GM15510 (cell line): ENCODE measurements around the gene MRPL18.

ENCODE experiments used
- POLR2A ChIP-seq: IDR thresholded peaks from 3 replicates; pipeline ENCODE4 v1.6.1; 2011; ENCODE audit warnings: borderline replicate concordance; ENCODE audit not compliant: insufficient read length; ENCODE audit errors: extremely low read depth

Gene MRPL18

GRCh38 chr6:159821726-159822125 is 31.5 kb downstream of the MRPL18 start:
- TF ChIP-seq POLR2A, result no peak

- TF ChIP-seq POLR2A, result no peak
These were observed 33.7 kb downstream of the MRPL18 start for GRCh38 chr6:159823953-159824352.

DNA sequence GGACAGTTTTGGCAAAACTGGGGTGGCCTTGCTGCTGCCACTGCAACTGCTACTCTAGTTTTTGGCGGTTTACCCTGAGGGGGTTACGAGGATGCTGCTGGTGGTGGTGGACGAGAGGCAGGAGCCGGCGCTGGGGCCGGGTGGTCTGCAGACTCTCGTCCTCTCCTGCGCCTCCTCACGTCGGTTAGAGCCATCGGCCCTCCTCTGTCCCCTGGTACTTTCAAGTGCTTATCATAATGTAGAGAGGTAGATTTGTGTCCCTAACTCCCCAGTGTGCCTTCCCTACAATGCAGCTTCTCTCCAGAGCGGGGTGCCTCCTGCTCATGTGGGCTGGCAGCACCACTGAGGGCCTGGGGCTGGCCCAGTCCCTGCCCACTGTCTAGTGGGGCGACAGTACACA is 35.7 kb downstream of the MRPL18 start:
- TF ChIP-seq POLR2A, result no peak

DNA sequence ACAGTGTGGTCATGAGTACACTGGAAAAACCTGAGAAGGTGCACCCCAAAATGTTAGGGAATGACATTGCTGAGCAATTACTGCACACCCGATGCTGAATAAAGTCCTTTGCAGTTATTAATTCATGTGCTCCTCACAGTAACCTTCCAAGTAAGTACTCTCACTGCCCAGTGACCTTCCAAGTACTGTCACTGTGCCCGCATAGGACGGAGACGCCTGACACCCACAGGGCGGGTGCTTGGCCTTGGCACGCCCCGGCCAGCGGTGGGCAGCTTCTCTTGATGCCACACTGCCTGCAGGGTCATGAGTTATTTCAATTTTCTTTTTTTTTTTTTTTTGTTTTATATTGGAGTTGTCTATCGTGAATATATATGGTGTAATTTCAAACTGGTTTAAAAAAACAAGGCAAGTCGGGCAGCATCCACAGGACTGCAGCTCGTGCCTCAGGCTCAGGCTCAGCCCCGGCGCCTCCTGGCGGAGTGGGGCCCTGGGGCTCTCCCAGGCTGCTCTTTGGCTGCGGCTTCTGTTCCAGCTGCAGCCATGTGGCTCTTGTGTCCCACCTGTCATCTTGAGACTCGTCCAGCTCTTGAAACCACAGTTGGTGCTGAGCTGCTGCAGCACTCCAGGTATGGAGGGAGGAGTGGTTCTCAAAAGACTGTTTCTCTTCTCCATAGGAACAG is 36.8 kb downstream of the MRPL18 start:
- no peak for TF ChIP-seq POLR2A

DNA sequence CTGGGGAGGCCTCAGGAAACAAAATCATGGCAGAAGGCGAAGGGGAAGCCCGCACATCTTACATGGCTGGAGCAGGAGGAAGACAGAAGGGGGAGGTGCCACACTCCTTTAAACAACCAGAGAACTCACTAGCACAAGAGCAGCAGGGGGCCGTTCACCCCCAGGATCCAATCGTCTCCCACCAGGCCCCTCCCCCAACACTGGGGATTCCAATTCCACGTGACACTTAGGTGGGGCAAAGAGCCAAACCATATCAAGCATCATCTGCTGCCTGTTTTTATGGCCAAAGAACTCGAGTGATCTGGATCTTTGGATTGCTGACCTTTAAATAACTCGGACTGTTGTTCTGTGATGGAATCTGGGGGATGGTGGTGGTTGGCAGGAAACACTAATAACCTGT is 37.8 kb downstream of the MRPL18 start:
- no peak for TF ChIP-seq POLR2A

- TF ChIP-seq POLR2A, result no peak
These were observed 39.3 kb downstream of the MRPL18 start for GRCh38 chr6:159829526-159829925.

- no peak for TF ChIP-seq POLR2A
These were observed 40.5 kb downstream of the MRPL18 start for GRCh38 chr6:159830501-159831372.

DNA sequence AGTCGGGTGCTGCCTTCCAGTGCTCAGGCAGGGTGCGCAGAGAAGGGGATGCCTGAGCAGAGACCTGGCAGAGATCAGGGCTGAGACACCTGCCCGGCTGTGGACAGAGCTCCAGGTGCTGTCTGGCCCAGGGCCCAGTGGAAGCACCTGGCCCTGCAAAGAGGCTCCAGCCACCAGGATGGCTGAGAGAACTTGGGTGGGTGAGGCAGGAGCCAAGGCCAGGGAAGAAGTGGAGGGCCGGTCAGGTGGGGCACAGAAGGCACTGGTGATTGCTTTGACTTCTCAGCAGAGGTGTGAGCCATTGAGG is 41.1 kb downstream of the MRPL18 start:
- no peak for TF ChIP-seq POLR2A

- TF ChIP-seq POLR2A, result no peak
These were observed 42.7 kb downstream of the MRPL18 start for GRCh38 chr6:159832946-159833345.

- TF ChIP-seq POLR2A, result no peak
These were observed 43.3 kb downstream of the MRPL18 start for GRCh38 chr6:159833556-159833955.

DNA sequence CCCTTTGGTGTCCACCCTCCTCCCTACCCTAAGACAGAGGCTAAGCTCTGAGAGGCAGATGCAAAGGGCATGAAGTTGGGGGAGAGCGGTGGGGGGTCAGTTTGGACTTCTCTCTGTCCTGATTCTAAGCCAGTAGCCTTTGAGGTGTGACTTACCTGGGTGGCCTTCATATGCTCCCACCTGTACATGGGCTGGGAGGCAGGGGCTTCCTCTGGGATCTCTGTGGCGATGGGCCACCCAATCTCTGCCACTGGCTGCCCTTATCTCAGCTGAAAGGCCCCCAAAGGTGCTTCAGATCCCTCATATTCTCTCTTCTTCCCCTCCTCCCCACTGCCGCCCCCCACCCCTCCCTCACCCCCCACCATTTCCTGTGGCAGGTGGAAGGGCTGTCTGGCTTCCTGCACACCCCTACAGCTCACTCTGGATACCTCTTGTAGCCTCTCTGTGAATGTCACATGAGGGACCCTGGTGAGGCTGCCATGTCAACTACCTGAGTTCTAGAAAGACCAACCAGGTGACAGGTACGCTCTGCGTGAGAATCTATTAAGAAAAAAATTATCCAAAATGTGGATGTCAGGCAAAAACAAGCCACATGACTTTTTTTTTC is 43.8 kb downstream of the MRPL18 start:
- no peak for TF ChIP-seq POLR2A

DNA sequence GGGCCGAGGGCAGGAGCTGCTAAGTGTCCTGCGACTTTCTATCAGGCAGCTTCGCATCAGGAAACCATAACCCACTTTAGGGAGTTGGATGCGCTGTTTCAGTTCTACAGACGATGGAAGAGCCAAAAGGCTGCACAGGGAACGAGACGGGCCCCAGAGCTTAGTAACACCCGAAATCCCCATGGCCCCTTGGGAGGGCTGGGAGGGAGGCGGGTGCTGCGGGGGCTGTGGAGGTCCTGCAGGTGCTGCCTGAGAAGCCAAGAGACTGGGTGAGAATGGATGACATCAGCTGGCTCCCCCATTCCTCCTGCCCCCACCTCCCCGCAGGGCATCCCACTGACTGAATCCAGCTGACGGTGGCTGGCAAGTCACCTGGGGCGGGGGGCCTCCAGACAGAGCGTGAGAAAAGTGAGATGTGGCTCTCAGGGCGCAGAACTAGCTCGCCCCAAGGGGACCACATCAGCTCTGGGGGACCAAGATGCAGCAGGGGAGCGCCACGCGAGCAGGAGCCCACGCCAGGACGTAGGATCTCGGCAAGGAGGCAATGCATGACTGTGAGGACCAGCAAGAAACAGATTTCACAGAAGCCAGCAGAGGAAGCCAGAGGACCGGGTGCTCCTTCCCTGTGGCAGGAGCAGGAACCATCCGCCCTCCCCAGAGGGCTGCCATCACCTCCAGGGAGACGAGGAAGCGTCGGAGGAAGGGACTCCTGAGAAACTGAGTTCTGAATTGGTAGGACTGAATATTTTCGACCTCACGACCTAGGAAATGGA is 46.6 kb downstream of the MRPL18 start:
- no peak for TF ChIP-seq POLR2A

DNA sequence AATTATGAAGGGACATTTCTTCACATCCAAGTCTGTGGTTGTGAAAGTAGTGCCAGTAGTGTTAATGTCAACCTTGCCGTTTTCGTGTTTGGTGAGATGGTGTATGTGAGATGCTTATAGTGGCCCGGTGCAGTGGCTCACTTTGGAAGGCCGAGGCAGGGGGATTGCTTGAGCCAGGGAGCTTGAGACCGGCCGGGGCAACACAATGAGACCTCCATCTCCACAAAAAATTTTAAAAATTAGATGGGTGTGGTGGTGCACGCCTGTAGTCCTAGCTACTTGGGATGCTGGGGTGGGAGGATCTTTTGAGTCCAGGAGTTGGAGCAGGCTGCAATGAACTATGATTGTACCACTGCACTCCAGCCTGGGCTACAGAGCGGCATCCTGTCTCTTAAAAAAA is 47.2 kb downstream of the MRPL18 start:
- no peak for TF ChIP-seq POLR2A

GRCh38 chr6:159838020-159838744 is 47.9 kb downstream of the MRPL18 start:
- no peak for TF ChIP-seq POLR2A
